Measurements from ENCODE around the gene RAP2A. TPM values are rescaled to one million over a fixed set of nuclear protein-coding genes. Genes with fewer than 3 reads are reported as not detected.

Gene RAP2A
- total and polyA plus RNA-seq, 10 of the 15 experiments (the other 5 are each of a cell fraction or from before 2014, with no cell fraction given): 3.5 to 35.1 (median 14.9) TPM

DNA sequence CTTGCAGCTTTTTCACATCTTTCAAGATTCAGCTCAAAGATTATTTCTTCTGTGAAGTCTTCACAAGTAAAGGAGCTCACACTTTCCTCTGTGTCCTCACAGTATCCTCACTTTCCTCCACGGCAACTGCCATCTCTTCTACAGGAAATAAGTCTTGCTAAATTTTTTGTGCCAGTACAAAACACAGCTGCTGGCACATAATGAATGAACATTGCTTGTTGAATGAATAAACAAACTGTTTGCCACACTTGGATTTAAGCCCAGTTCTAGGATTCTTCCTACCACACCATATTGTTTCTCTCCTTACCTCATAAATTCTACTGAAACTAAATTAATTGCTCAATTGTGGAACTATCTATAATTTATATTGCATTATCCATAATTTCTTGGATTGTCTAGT, 59.5 kb downstream of the RAP2A start:
- Histone ChIP-seq H3K4me3 (no peak overlapping the region), H3K79me2 (ENCODE audit: control insufficient read depth, insufficient read depth, low read length) (no peaks in the 10 kb centered on the region), H4K20me1 (ENCODE audit: control insufficient read depth, insufficient read depth) (no peaks in the 10 kb centered on the region), H3K4me1 (ENCODE audit: control insufficient read depth, insufficient read depth, low read length) (no peaks in the 10 kb centered on the region), H3K36me3 (ENCODE audit: control insufficient read depth in 2 of 2, insufficient read depth in 2 of 2, low read length in 1 of 2) (no peaks in the 10 kb centered on the region), H3K27ac (ENCODE audit: control insufficient read depth, insufficient read depth) (no peak overlapping the region), H3K9ac (ENCODE audit: control insufficient read depth, insufficient read depth, low read length) (no peak overlapping the region), H3K9me3 (replicated peaks; ENCODE audit: control insufficient read depth, insufficient read depth, low read length) (no peaks in the 10 kb centered on the region), H3K4me2 (ENCODE audit: control insufficient read depth, insufficient read depth) (no peak overlapping the region), H2AFZ (ENCODE audit: control insufficient read depth, low read depth, low read length) (no peak overlapping the region), H3K27me3 (replicated peaks in 1 of 2; ENCODE audit: control insufficient read depth in 2 of 2, insufficient read depth in 2 of 2, low read length in 1 of 2) (no peaks in the 10 kb centered on the region)
- TF ChIP-seq POLR2AphosphoS2 (IDR thresholded peaks at IDR 0.05; ENCODE audit: low read depth, low read length) (no peak), CBFB (IDR thresholded peaks at IDR 0.05; ENCODE audit: low read depth) (no peak), NBN (IDR thresholded peaks at IDR 0.05) (no peak), RUNX3 (IDR thresholded peaks at IDR 0.05; ENCODE audit: low read length) (no peak), HCFC1 (IDR thresholded peaks at IDR 0.05; ENCODE audit: low read length) (no peak), SMAD1 (IDR thresholded peaks at IDR 0.05; ENCODE audit: low read depth, partially characterized antibody) (no peak), TCF12 (IDR thresholded peaks at IDR 0.05; ENCODE audit: low read depth, low read length) (no peak), NFIC (IDR thresholded peaks at IDR 0.05; ENCODE audit: low read depth, low read length) (no peak), ZNF384 (IDR thresholded peaks at IDR 0.05; ENCODE audit: borderline replicate concordance, low read depth, low read length) (no peak), PML (IDR thresholded peaks at IDR 0.05; ENCODE audit: low read length) (no peak), TBL1XR1 (IDR thresholded peaks at IDR 0.05; ENCODE audit: low read depth, low read length) (no peak), SIN3A (IDR thresholded peaks at IDR 0.05; ENCODE audit: low read depth, low read length) (no peak)
- TF ChIP-seq, protein P1, sequence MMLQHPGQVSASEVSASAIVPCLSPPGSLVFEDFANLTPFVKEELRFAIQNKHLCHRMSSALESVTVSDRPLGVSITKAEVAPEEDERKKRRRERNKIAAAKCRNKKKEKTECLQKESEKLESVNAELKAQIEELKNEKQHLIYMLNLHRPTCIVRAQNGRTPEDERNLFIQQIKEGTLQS (IDR thresholded peaks at IDR 0.05; ENCODE audit: borderline replicate concordance, extremely low read depth, low read depth, low read length): no peak
- TF ChIP-seq, protein P2, sequence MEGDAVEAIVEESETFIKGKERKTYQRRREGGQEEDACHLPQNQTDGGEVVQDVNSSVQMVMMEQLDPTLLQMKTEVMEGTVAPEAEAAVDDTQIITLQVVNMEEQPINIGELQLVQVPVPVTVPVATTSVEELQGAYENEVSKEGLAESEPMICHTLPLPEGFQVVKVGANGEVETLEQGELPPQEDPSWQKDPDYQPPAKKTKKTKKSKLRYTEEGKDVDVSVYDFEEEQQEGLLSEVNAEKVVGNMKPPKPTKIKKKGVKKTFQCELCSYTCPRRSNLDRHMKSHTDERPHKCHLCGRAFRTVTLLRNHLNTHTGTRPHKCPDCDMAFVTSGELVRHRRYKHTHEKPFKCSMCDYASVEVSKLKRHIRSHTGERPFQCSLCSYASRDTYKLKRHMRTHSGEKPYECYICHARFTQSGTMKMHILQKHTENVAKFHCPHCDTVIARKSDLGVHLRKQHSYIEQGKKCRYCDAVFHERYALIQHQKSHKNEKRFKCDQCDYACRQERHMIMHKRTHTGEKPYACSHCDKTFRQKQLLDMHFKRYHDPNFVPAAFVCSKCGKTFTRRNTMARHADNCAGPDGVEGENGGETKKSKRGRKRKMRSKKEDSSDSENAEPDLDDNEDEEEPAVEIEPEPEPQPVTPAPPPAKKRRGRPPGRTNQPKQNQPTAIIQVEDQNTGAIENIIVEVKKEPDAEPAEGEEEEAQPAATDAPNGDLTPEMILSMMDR (IDR thresholded peaks at IDR 0.05 in 2 of 3, conservative IDR thresholded peaks at IDR 0.05 in 1 of 3; ENCODE audit: control insufficient read depth in 2 of 3, extremely low read depth in 1 of 3, insufficient read depth in 1 of 3, low read depth in 3 of 3, low read length in 3 of 3): no peak
- TF ChIP-seq, protein P3, sequence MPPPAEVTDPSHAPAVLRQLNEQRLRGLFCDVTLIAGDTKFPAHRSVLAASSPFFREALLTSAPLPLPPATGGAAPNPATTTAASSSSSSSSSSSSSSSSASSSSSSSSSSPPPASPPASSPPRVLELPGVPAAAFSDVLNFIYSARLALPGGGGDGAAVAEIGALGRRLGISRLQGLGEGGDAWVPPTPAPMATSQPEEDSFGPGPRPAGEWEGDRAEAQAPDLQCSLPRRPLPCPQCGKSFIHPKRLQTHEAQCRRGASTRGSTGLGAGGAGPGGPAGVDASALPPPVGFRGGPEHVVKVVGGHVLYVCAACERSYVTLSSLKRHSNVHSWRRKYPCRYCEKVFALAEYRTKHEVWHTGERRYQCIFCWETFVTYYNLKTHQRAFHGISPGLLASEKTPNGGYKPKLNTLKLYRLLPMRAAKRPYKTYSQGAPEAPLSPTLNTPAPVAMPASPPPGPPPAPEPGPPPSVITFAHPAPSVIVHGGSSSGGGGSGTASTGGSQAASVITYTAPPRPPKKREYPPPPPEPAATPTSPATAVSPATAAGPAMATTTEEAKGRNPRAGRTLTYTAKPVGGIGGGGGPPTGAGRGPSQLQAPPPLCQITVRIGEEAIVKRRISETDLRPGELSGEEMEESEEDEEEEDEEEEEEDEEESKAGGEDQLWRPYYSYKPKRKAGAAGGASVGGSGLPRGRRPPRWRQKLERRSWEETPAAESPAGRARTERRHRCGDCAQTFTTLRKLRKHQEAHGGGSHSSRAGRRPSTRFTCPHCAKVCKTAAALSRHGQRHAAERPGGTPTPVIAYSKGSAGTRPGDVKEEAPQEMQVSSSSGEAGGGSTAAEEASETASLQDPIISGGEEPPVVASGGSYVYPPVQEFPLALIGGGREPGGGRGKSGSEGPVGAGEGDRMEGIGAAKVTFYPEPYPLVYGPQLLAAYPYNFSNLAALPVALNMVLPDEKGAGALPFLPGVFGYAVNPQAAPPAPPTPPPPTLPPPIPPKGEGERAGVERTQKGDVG (CRISPR knock-in tag; IDR thresholded peaks at IDR 0.05): no peak
- TF ChIP-seq, protein P4, sequence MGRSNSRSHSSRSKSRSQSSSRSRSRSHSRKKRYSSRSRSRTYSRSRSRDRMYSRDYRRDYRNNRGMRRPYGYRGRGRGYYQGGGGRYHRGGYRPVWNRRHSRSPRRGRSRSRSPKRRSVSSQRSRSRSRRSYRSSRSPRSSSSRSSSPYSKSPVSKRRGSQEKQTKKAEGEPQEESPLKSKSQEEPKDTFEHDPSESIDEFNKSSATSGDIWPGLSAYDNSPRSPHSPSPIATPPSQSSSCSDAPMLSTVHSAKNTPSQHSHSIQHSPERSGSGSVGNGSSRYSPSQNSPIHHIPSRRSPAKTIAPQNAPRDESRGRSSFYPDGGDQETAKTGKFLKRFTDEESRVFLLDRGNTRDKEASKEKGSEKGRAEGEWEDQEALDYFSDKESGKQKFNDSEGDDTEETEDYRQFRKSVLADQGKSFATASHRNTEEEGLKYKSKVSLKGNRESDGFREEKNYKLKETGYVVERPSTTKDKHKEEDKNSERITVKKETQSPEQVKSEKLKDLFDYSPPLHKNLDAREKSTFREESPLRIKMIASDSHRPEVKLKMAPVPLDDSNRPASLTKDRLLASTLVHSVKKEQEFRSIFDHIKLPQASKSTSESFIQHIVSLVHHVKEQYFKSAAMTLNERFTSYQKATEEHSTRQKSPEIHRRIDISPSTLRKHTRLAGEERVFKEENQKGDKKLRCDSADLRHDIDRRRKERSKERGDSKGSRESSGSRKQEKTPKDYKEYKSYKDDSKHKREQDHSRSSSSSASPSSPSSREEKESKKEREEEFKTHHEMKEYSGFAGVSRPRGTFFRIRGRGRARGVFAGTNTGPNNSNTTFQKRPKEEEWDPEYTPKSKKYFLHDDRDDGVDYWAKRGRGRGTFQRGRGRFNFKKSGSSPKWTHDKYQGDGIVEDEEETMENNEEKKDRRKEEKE (IDR thresholded peaks at IDR 0.05): no peak
- in situ Hi-C loops (cut with MboI) (no loop called here), intact Hi-C loops (cut with micrococcal nuclease; ENCODE audit: unreplicated experiment) (no loop called here)
- 0% methylated on average over 1 of the region's 1 CpG for WGBS (ENCODE audit: insufficient coverage, insufficient replicate concordance, low lambda C conversion rate, missing lambda C conversion rate)
- no peak for DNase-seq (ENCODE audit: low read depth, low spot score)
- no TSS peak for BruUV-seq (replicated peaks)
- CTCF ChIA-PET: interaction anchor here (2.1 kb wide), 1 partner anchor 9 kb away, joined by 8 read pairs; no protein-coding TSS in a partner anchor
- ATAC-seq: no peak
- SMC1A ChIA-PET (ENCODE audit: uncharacterized antibody, unreplicated experiment): interaction anchor here (1.7 kb wide), 1 partner anchor 30 kb away, joined by 4 read pairs; no protein-coding TSS in a partner anchor
- POLR2A ChIA-PET: no interaction called here
- RAD21 ChIA-PET (ENCODE audit: unreplicated experiment): no interaction called here
- no peak for FAIRE-seq
